Stromal cell of bone marrow (primary cell): ENCODE measurements around the gene ECHDC1.
"Not testable (repeated sequence)": the region's sequence is repeated elsewhere in the genome, so short reads cannot be mapped to it uniquely, and the experiment has no call there.

Source experiments
- DNase-seq: peaks from one replicate; pipeline ENCODE4 v3.0.0-alpha.2; 2012; ENCODE audit warnings: low read depth

ECHDC1 gene

DNA sequence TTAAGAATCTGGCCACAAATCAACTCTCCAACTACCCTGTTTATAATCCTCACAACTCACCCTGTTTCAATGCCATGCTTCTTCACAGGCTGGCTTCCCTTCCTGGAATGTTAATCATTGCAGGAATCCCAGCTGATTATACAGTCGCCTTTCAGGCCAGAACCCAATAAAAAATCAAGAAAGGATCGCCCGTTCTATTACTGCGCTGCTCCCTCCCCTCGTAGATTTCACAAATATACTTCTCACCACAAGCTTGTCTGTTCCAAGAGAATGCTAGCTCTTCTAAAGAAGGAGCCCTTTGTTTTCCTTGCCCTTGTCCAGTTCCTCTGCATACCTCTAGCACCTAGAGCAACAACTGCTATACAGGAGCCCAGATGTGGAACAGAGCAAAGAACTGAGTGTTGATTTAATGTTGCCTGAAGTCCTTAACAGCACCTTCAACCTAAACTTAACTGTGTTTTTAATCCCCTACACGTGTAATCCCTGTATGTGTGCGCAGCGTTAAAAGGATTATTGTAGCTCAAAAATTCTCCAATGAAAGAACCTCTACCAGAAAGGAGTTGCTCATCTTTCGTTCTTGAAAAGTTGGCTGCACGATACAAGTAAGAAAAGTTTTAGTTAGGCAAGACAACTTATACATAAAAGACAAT lies 988 bp downstream of the ECHDC1 start:
- DNase-seq, result no peak

- no peak for DNase-seq
Observed at GRCh38 chr6:127341471-127342202, 1.8 kb downstream of the ECHDC1 start.

- no peak for DNase-seq
Observed at GRCh38 chr6:127340171-127340570, 3.2 kb downstream of the ECHDC1 start.

DNA sequence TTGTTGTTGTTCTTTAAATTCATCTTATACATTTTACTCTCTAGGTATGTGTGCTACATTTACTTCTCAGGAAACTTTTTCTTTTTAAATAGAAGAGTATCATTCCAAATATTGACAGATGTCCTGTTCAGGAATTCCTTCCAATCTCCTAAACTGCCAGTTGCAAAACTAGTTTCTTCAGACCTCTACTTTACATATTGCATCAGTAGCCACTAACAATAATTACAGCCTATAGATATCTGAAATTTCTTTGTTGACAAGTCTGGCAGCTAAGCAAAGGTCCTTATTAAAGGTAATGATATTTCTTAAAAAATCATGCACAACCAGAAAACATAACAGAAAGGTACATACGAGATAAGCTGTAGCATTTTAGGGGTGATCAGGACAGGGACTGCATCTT lies 4.5 kb downstream of the ECHDC1 start:
- no peak for DNase-seq

GRCh38 chr6:127332383-127332961 lies 10.9 kb downstream of the ECHDC1 start:
- DNase-seq, result no peak

DNA sequence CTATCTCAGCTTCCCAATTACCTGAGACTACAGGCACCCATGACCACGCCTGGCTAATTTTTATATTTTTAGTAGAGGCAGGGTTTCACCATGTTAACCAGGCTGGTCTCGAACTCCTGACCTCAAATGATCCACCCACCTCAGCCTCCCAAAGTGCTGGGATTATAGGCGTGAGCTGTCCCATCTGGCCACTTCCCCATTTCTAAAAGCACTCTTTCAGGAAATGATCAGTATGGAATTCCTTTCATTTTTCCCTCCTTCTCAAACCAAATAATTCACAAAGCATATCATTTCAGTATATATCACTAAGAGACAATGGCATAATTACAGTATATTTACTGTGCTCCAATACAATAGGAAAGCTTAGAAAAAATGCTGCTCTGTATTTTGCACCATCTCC lies 12.2 kb downstream of the ECHDC1 start:
- DNase-seq, result not testable (repeated sequence)

GRCh38 chr6:127328043-127328609 lies 15.3 kb downstream of the ECHDC1 start:
- DNase-seq, result no peak

DNA sequence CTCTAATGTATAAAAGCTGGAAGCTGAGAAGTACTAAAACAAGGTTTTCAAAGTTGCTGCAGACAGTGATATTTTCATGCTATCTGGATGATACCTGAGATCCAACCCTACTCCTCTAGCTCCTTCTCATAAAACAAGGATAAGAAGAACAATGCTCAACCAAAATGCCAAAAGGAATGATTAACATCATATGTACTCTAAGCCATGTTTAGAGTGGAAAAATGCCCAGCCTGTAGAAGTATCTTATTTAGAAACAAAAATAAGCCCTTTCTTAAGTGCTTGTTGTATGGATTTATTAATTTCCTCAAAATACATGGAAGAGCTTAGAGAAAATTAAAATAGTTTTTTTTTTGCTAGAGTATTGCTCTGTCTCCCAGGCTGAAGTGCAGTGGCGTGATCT lies 23.7 kb downstream of the ECHDC1 start:
- DNase-seq, result no peak

DNA sequence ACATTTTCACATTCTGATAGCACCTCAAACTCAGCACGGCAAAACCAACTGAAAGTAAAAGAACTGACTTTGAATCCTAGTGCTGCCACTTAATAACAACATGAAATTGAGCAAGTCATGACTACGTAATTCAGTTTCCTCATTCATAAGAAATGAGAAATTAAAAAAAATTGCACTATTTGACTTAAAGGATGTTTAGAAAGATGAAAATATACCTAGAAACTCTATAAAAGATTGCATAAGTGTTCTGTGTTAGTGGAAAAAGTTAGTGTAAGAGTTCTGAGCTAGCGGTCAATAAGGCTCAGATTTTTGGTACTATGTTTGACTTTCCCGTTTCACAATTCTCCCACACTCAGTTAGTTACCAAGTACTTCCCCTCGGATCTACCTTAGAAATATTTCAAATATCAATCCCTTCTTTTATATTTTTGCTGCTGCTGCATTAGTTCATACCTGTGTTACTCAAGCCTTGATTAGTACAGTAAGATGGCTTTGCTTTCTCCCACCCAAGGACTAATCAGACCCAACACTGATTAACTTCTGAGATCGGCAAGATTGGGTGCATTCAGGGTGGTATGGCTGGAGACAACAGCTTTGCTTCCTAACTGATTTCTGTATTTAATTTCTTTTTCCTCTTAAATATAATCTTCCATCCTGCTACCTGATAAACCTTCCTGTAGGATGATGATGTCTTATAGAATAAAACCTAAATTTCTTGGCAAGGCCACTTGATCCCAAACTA lies 25.9 kb downstream of the ECHDC1 start:
- DNase-seq, result no peak

DNA sequence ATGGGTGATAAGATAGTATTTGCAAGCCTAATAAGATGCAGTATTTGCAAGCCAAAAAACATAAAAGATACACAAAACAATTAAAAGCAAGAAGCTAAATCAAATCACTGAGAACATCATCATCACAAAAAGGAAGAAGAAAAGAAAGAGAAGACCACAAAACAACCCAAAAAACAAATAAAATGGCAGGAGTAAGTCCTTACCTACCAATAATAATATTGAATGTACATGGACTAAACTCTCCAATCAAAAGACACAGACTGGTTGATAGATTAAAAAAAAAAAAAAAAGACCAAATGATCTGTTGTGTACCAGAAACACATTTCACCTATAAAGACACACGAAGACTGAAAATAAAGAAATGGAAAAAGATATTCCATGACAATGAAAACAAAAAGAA lies 37.7 kb downstream of the ECHDC1 start:
- DNase-seq, result no peak

- DNase-seq, result no peak
Observed at GRCh38 chr6:127303917-127304316, 39.5 kb downstream of the ECHDC1 start.

GRCh38 chr6:127302728-127303660 lies 40.4 kb downstream of the ECHDC1 start:
- no peak for DNase-seq

DNA sequence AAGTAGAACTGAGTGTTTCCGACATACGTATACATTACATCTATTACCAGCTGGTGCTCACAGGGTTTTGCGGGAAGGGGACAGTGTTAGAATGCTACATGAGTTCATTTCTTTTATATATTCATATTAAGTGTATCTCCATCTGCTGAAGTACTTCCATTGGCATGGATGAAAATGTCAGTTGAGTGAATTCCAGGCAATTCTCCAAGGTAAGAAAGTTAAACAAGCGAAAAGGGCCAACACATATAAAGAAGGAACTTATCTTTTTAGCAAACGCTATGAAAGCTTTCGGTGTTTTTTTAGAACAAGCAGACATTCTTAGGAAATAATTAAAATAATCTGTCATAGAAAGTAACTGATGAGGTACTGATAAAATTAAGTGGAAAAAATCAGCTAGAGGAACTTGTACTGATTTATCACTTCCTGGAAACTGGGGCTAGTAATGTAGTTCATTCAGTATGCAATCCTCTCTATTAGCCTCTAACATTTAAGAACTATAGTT lies 42.2 kb downstream of the ECHDC1 start:
- no peak for DNase-seq

DNA sequence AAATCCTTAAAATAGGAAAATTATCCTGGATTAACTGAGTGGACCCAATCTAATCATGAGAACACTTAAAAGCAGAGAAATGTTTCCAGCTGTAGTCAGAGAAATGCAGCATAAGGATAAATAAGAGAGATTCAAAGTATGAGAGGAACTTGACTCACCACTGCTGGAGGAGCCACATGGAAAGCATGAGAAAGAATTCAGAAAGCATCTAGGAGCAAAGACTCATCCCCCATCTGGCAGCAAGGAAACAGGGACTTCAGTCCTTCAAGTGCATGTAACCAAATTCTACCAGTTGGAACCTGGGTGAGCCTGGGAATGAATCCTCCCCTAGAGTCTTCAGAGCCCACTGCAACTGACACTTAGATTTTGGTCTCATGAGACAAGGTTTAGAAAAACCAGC lies 43.0 kb downstream of the ECHDC1 start:
- DNase-seq, result peak; percentile 75

- no peak for DNase-seq
Observed at GRCh38 chr6:127299522-127300240, 43.7 kb downstream of the ECHDC1 start.

DNA sequence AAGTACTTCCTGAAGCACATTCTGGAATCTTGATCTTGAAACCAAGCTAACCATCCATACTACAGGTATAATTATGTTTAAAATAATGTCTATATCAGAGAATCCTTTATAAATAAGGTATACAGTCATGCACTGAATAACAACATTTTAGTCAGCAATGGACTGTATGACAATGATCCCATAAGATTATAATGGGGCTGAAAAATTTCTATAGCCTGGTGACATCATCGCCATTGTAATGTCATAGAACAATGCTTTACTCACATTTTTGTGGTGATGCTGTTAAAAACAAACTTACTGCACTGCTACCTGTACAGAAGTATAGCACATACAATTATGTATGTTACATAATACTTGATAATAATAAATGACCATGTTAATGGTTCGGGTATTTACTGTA lies 44.9 kb downstream of the ECHDC1 start:
- no peak for DNase-seq

DNA sequence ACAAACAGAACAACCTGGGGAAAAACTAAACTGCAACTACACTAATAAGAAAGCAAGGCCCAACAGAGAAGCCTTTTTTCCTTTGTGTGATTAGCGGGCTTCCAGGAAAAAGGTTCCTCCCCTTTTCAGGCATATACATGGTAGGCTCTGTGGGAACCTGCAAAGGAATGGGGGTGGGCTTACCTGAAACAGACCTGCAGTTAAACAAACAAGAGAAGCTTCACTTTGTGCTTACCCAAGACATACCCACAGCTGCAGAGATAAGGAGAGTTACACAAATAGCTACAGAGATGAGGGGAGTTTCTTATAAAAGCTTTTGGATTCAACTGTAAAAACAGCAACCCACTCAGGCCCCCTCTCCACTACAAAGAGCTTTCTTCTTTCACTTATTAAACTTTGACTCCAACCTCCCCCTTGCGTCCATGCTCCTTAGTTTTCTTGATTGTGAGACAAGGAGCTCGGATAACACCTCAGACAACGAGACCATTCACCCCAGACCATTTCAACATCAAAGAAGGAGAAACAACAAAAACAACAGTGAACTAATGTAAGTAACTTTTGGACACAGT lies 45.8 kb downstream of the ECHDC1 start:
- no peak for DNase-seq

DNA sequence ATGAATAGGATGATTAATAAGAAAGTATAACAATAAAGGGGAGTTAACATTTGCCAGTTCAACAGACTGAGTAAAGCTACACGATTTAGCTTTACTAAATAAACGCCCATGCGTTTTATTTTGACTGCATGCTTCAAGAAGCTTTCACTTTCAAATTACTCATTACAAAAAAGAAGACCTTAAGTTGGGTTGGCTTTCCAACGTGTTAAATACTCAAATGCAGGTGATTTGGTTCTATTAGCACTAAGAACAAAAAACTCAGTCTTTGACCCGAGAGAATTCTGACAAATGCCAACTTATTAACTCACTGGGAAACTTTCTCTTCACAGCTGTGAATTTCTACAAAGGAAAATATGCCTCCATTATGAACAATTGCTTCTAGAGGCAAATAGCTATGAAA lies 51.9 kb downstream of the ECHDC1 start:
- no peak for DNase-seq

GRCh38 chr6:127290391-127291265 lies 52.8 kb downstream of the ECHDC1 start:
- no peak for DNase-seq
